ENCODE results near the gene ZMYND15.

Gene ZMYND15

DNA sequence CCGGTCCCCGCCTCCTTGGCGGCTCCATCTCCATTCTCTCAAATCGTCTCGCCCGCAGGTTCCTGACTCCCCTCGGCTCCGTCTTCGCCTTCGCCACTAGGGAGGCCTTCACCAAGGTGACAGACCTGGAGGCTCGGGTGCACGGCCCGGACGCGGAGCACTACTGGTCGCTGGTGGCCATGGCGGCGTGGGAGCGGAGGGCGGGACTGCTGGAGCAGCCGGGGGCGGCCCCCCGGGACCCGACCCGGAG, 50.0 kb downstream of the ZMYND15 start:
- peak overlapping the region; percentile 78 for H3K4me3 ChIP-seq (ENCODE audit: low read depth, low read length)
- DNase-seq (ENCODE audit: low read depth), result no peak
- TF ChIP-seq, protein P1, sequence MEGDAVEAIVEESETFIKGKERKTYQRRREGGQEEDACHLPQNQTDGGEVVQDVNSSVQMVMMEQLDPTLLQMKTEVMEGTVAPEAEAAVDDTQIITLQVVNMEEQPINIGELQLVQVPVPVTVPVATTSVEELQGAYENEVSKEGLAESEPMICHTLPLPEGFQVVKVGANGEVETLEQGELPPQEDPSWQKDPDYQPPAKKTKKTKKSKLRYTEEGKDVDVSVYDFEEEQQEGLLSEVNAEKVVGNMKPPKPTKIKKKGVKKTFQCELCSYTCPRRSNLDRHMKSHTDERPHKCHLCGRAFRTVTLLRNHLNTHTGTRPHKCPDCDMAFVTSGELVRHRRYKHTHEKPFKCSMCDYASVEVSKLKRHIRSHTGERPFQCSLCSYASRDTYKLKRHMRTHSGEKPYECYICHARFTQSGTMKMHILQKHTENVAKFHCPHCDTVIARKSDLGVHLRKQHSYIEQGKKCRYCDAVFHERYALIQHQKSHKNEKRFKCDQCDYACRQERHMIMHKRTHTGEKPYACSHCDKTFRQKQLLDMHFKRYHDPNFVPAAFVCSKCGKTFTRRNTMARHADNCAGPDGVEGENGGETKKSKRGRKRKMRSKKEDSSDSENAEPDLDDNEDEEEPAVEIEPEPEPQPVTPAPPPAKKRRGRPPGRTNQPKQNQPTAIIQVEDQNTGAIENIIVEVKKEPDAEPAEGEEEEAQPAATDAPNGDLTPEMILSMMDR (IDR thresholded peaks at IDR 0.05; ENCODE audit: control insufficient read depth, extremely low read depth, insufficient read depth), result no peak

DNA sequence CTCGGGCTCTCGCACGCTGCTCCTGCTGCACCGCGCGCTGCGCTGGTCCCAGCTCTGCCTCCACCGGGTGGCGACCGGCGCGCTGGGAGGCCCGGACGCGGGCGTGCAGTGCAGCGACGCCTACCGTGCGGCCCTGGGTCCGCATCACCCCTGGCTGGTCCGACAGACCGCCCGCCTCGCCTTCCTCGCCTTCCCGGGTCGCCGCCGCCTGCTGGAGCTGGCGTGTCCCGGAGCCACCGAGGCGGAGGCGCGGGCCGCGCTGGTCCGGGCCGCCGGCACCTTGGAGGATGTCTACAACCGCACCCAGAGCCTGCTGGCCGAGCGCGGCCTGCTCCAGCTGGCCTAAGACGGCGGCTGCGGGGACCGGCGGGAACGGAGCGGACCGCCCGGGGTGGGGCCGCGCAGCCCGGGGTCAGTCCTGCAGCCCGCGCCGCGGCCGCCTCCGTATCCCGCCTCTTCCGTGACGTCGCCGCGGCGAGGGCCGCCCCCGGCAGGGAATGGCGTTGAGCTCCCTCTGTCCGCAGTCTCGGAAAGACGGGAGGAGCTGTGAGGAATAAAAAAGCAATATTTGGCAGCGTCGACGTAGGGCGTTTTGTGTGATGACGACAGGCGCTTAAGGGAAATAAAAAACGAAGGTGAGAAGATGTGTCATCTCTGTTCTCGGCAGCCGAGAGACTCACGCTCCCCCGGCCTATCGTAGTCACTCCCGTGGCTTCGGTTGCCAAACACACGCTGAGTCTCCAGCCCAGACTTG, 50.5 kb downstream of the ZMYND15 start:
- peak overlapping the region; percentile 78 for H3K4me3 ChIP-seq (ENCODE audit: low read depth, low read length)
- peak; percentile 78 for DNase-seq (ENCODE audit: low read depth)
- TF ChIP-seq, protein P1 (IDR thresholded peaks at IDR 0.05; ENCODE audit: control insufficient read depth, extremely low read depth, insufficient read depth), result peak; percentile 92

DNA sequence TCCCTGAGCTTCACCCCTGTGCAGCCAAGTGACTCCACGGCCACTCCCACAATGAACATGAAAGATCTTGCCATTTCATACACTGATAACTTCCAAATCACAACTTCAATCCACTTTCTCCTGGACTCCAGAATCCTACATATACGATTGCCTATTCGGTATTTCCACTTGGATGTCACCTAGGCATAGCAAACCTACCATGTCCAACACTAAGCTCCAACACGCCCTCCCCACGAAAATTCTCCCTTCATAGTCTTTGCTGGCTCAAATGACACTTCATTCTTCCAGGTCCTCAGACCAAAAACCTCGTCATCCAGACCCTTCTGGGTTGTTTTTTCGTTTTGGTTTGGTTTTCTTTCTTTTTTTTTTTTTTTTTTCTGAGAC, 51.1 kb downstream of the ZMYND15 start:
- peak overlapping the region; percentile 78 for H3K4me3 ChIP-seq (ENCODE audit: low read depth, low read length)
- DNase-seq (ENCODE audit: low read depth), result no peak
- TF ChIP-seq, protein P1 (IDR thresholded peaks at IDR 0.05; ENCODE audit: control insufficient read depth, extremely low read depth, insufficient read depth), result no peak

DNA sequence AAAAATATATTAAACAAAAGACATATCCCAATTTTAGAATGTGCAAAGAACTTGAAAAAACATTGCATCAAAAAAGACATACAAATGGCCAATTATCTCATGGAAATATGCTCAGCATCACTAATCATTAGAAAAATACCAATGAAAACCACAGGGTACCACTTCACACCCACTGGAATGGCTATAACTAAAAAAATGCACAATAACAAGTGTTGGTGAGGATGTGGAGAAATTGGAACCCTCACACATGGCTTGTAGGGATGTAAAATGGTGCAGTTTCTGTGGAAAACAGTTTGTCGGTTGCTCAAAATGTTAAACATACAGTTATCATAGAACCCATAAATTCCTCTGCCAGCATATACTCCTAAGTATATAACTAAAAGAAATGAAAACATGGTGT, 55.5 kb downstream of the ZMYND15 start:
- DNase-seq (ENCODE audit: low read depth), result no peak
- H3K4me3 ChIP-seq (ENCODE audit: low read depth, low read length), result no peak overlapping the region
- TF ChIP-seq, protein P1 (IDR thresholded peaks at IDR 0.05; ENCODE audit: control insufficient read depth, extremely low read depth, insufficient read depth), result no peak
